PFSK-1 (cell line): ENCODE data around the gene SAFB.

ENCODE experiments used
- FOXP2 ChIP-seq: optimal IDR thresholded peaks from 2 replicates; pipeline ENCODE3; 2011; ENCODE audit warnings: borderline replicate concordance, control low read depth, inconsistent platforms; ENCODE audit not compliant: insufficient read depth; ENCODE audit errors: extremely low read length, extremely low read depth
- POLR2AphosphoS5 ChIP-seq: IDR thresholded peaks from 2 replicates; pipeline ENCODE4 v1.6.1; 2012; ENCODE audit warnings: low read depth, mild to moderate bottlenecking, control low read depth, low read length, moderate library complexity
- REST ChIP-seq, 2 experiments: IDR thresholded peaks; 2 replicates each; pipeline versions ENCODE4 v1.6.1 to v1.8.0; 2011 to 2012; ENCODE audit warnings: low read depth in 2 of 2, low read length in 2 of 2, control low read depth in 1 of 2, inconsistent platforms in 1 of 2, mild to moderate bottlenecking in 1 of 2, moderate library complexity in 1 of 2; ENCODE audit not compliant: insufficient read depth in 1 of 2
- SIN3A ChIP-seq: IDR thresholded peaks from 2 replicates; pipeline ENCODE4 v1.6.1; 2012; ENCODE audit warnings: mild to moderate bottlenecking, low read length, moderate library complexity, borderline replicate concordance; ENCODE audit not compliant: insufficient read depth
- TAF1 ChIP-seq: IDR thresholded peaks from 2 replicates; pipeline ENCODE4 v1.6.1; 2012; ENCODE audit warnings: low read length, control low read depth, borderline replicate concordance; ENCODE audit not compliant: insufficient read depth

The SAFB gene

GRCh38 chr19:5672708-5673459 lies 50.0 kb downstream of the SAFB start:
- no peak for TF ChIP-seq SIN3A
- TF ChIP-seq REST (IDR thresholded peaks at IDR 0.05; ENCODE audit: insufficient read depth in 1 of 2, low read depth in 2 of 2, low read length in 2 of 2), result no peak
- no peak for TF ChIP-seq FOXP2
- no peak for TF ChIP-seq POLR2AphosphoS5
- no peak for TF ChIP-seq TAF1

- TF ChIP-seq FOXP2, result no peak
- no peak for TF ChIP-seq REST (IDR thresholded peaks at IDR 0.05; ENCODE audit: insufficient read depth in 1 of 2, low read depth in 2 of 2, low read length in 2 of 2)
- no peak for TF ChIP-seq POLR2AphosphoS5
- TF ChIP-seq TAF1, result no peak
- TF ChIP-seq SIN3A, result no peak
These were observed 50.9 kb downstream of the SAFB start for GRCh38 chr19:5673752-5674151.

- TF ChIP-seq FOXP2 (no peak), SIN3A (no peak), TAF1 (no peak), REST (IDR thresholded peaks at IDR 0.05; ENCODE audit: insufficient read depth in 1 of 2, low read depth in 2 of 2, low read length in 2 of 2) (no peak), POLR2AphosphoS5 (no peak)
These were observed 51.8 kb downstream of the SAFB start for GRCh38 chr19:5674714-5675113.

GRCh38 chr19:5676105-5676771 lies 53.4 kb downstream of the SAFB start:
- TF ChIP-seq TAF1 (no peak), REST (IDR thresholded peaks at IDR 0.05; ENCODE audit: insufficient read depth in 1 of 2, low read depth in 2 of 2, low read length in 2 of 2) (no peak), POLR2AphosphoS5 (no peak), FOXP2 (no peak), SIN3A (no peak)
